Measurements from ENCODE around the gene ELMO1. TPM values are rescaled to one million over a fixed set of nuclear protein-coding genes. Genes with fewer than 3 reads are reported as not detected.

ELMO1 gene
- total and polyA plus RNA-seq, 4 donors, result 6.7 to 51.5 (median 14.8) TPM

DNA sequence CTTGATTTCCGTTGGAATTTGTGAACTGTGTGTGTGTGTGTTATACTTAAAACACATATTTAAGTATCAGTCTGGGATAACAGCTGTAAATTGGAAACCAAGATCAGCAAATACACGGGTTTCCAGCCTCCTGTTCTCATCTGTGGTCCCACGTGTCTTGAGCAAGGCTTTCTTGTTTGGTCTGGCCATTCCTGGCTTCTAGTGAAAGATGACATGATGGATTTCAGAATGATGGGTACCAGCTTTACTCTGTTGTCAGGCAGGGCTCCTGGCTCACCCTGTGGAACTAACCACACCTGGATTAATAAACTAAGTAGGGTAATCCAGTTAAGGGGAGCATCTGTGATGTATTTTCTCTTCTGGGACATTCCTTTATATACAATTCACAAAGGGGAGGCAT lies 378.2 kb downstream of the ELMO1 start:
- no peak for DNase-seq (ENCODE audit: low spot score)
- Histone ChIP-seq H3K36me3 (ENCODE audit: control insufficient read depth in 4 of 4, insufficient read depth in 3 of 4, low read depth in 1 of 4, low read length in 3 of 4) (no peaks in the 10 kb centered on the region), H3K4me1 (ENCODE audit: control insufficient read depth in 4 of 4, insufficient read depth in 4 of 4, low read length in 3 of 4) (no peaks in the 10 kb centered on the region), H3K9ac (ENCODE audit: low read depth in 1 of 2, low read length in 2 of 2) (no peak overlapping the region), H3K27me3 (ENCODE audit: control insufficient read depth in 4 of 4, insufficient read depth in 4 of 4, low read length in 3 of 4) (no peaks in the 10 kb centered on the region), H3K4me3 (ENCODE audit: low read depth in 1 of 3, low read length in 3 of 3) (no peak overlapping the region), H3K27ac (ENCODE audit: low read depth in 1 of 2, low read length in 2 of 2) (no peak overlapping the region), H3K9me3 (ENCODE audit: control insufficient read depth in 4 of 4, low read length in 3 of 4) (no peaks in the 10 kb centered on the region)
- WGBS, result 94% methylated on average over 3 of the region's 3 CpGs
- TF ChIP-seq, protein P1, sequence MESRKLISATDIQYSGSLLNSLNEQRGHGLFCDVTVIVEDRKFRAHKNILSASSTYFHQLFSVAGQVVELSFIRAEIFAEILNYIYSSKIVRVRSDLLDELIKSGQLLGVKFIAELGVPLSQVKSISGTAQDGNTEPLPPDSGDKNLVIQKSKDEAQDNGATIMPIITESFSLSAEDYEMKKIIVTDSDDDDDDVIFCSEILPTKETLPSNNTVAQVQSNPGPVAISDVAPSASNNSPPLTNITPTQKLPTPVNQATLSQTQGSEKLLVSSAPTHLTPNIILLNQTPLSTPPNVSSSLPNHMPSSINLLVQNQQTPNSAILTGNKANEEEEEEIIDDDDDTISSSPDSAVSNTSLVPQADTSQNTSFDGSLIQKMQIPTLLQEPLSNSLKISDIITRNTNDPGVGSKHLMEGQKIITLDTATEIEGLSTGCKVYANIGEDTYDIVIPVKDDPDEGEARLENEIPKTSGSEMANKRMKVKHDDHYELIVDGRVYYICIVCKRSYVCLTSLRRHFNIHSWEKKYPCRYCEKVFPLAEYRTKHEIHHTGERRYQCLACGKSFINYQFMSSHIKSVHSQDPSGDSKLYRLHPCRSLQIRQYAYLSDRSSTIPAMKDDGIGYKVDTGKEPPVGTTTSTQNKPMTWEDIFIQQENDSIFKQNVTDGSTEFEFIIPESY (IDR thresholded peaks at IDR 0.05), result no peak
- TF ChIP-seq, protein P2, sequence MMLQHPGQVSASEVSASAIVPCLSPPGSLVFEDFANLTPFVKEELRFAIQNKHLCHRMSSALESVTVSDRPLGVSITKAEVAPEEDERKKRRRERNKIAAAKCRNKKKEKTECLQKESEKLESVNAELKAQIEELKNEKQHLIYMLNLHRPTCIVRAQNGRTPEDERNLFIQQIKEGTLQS (IDR thresholded peaks at IDR 0.05), result no peak
- TF ChIP-seq RAD21 (IDR thresholded peaks at IDR 0.05), result no peak

DNA sequence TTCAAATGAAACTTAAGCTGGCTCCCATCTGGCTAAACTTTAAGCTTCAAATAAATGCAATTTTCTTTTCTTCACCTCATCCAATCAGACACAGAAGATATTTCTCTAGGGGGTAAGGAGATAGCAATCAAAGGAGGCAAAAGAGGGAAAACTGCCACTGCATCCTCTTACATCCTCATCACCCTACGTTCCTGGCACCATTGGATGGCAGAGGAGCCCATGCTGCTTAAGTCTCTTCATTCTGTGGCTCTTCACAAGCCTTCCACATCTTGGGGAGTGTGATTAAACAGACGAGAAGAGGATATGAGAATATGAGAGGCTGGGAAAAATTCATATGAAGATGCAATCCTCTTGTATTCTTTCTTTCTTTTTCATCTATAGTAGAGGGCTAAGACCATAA lies 378.6 kb downstream of the ELMO1 start:
- Histone ChIP-seq H3K9me3 (ENCODE audit: control insufficient read depth in 4 of 4, low read length in 3 of 4) (no peaks in the 10 kb centered on the region), H3K4me1 (ENCODE audit: control insufficient read depth in 4 of 4, insufficient read depth in 4 of 4, low read length in 3 of 4) (no peaks in the 10 kb centered on the region), H3K27ac (ENCODE audit: low read depth in 1 of 2, low read length in 2 of 2) (no peak overlapping the region), H3K27me3 (ENCODE audit: control insufficient read depth in 4 of 4, insufficient read depth in 4 of 4, low read length in 3 of 4) (no peaks in the 10 kb centered on the region), H3K36me3 (ENCODE audit: control insufficient read depth in 4 of 4, insufficient read depth in 3 of 4, low read depth in 1 of 4, low read length in 3 of 4) (no peaks in the 10 kb centered on the region), H3K9ac (ENCODE audit: low read depth in 1 of 2, low read length in 2 of 2) (no peak overlapping the region), H3K4me3 (ENCODE audit: low read depth in 1 of 3, low read length in 3 of 3) (no peak overlapping the region)
- 90% methylated on average over 2 of the region's 2 CpGs for WGBS
- TF ChIP-seq TAF1 (conservative IDR thresholded peaks at IDR 0.05) (no peak), YY1 (IDR thresholded peaks at IDR 0.05) (no peak), RAD21 (IDR thresholded peaks at IDR 0.05) (no peak), HNF4G (IDR thresholded peaks at IDR 0.05) (no peak), FOXA1 (IDR thresholded peaks at IDR 0.05) (no peak), FOXA2 (IDR thresholded peaks at IDR 0.05) (no peak), GABPA (IDR thresholded peaks at IDR 0.05 in 1 of 2, conservative IDR thresholded peaks at IDR 0.05 in 1 of 2) (no peak), RXRA (IDR thresholded peaks at IDR 0.05) (no peak), EGR1 (IDR thresholded peaks at IDR 0.05; ENCODE audit: low read depth in 2 of 2) (no peak), SP1 (IDR thresholded peaks at IDR 0.05) (no peak)
- TF ChIP-seq, protein P2 (IDR thresholded peaks at IDR 0.05), result no peak
- TF ChIP-seq, protein P1 (IDR thresholded peaks at IDR 0.05), result no peak
- TF ChIP-seq, protein P3, sequence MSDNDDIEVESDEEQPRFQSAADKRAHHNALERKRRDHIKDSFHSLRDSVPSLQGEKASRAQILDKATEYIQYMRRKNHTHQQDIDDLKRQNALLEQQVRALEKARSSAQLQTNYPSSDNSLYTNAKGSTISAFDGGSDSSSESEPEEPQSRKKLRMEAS (IDR thresholded peaks at IDR 0.05), result no peak
- no peak for DNase-seq (ENCODE audit: low spot score)

DNA sequence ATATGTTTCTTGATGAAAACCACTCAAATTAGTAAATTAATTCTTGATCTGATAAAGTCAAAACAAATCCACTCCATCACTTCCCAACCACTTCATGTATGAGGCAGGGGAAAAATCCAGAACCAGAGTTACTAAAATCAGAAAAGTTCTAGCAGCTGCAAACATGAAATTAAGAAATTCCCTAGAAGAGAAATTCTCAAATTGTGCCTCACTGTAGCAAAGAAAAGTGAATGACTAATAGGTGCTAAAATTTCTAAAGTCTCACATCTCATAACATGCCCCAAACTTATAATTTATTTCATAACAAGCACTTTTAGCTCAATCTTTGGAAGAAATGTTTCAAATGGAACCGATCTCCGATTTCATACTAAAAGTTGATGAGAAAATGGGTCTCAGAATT lies 379.3 kb downstream of the ELMO1 start:
- H3K36me3 ChIP-seq (ENCODE audit: control insufficient read depth in 4 of 4, insufficient read depth in 3 of 4, low read depth in 1 of 4, low read length in 3 of 4), result no peaks in the 10 kb centered on the region
- 91% methylated on average over 2 of the region's 2 CpGs for whole genome bisulfite sequencing
- H3K9me3 ChIP-seq (ENCODE audit: control insufficient read depth in 4 of 4, low read length in 3 of 4), result no peaks in the 10 kb centered on the region
- no peak for DNase-seq (ENCODE audit: low spot score)
- H3K9ac ChIP-seq (ENCODE audit: low read depth in 1 of 2, low read length in 2 of 2), result no peak overlapping the region
- H3K4me3 ChIP-seq (ENCODE audit: low read depth in 1 of 3, low read length in 3 of 3), result no peak overlapping the region
- H3K4me1 ChIP-seq (ENCODE audit: control insufficient read depth in 4 of 4, insufficient read depth in 4 of 4, low read length in 3 of 4), result no peaks in the 10 kb centered on the region
- H3K27ac ChIP-seq (ENCODE audit: low read depth in 1 of 2, low read length in 2 of 2), result no peak overlapping the region
- H3K27me3 ChIP-seq (ENCODE audit: control insufficient read depth in 4 of 4, insufficient read depth in 4 of 4, low read length in 3 of 4), result no peaks in the 10 kb centered on the region
- TF ChIP-seq, protein P1 (IDR thresholded peaks at IDR 0.05), result no peak
- TF ChIP-seq SP1 (IDR thresholded peaks at IDR 0.05) (no peak), NR2F2 (IDR thresholded peaks at IDR 0.05) (no peak), FOXA2 (IDR thresholded peaks at IDR 0.05) (no peak), GABPA (IDR thresholded peaks at IDR 0.05 in 1 of 2, conservative IDR thresholded peaks at IDR 0.05 in 1 of 2) (no peak), RXRA (IDR thresholded peaks at IDR 0.05) (no peak), HNF4A (conservative IDR thresholded peaks at IDR 0.05) (no peak), YY1 (IDR thresholded peaks at IDR 0.05) (no peak)
- TF ChIP-seq, protein P2 (IDR thresholded peaks at IDR 0.05), result no peak
- TF ChIP-seq, protein P3 (IDR thresholded peaks at IDR 0.05), result no peak
- TF ChIP-seq, protein P4, sequence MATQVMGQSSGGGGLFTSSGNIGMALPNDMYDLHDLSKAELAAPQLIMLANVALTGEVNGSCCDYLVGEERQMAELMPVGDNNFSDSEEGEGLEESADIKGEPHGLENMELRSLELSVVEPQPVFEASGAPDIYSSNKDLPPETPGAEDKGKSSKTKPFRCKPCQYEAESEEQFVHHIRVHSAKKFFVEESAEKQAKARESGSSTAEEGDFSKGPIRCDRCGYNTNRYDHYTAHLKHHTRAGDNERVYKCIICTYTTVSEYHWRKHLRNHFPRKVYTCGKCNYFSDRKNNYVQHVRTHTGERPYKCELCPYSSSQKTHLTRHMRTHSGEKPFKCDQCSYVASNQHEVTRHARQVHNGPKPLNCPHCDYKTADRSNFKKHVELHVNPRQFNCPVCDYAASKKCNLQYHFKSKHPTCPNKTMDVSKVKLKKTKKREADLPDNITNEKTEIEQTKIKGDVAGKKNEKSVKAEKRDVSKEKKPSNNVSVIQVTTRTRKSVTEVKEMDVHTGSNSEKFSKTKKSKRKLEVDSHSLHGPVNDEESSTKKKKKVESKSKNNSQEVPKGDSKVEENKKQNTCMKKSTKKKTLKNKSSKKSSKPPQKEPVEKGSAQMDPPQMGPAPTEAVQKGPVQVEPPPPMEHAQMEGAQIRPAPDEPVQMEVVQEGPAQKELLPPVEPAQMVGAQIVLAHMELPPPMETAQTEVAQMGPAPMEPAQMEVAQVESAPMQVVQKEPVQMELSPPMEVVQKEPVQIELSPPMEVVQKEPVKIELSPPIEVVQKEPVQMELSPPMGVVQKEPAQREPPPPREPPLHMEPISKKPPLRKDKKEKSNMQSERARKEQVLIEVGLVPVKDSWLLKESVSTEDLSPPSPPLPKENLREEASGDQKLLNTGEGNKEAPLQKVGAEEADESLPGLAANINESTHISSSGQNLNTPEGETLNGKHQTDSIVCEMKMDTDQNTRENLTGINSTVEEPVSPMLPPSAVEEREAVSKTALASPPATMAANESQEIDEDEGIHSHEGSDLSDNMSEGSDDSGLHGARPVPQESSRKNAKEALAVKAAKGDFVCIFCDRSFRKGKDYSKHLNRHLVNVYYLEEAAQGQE (IDR thresholded peaks at IDR 0.05), result no peak

Measured in liver (tissue), 9 donors.